Neural crest cell (in vitro differentiated cells): ENCODE measurements around the gene DCC. TPM values are rescaled to one million over a fixed set of nuclear protein-coding genes. Genes with fewer than 3 reads are reported as not detected.

ENCODE experiments used
- DNase-seq: peaks from one replicate; pipeline ENCODE4 v3.0.0; 2021; ENCODE audit warnings: low read depth, mixed read lengths, low spot score
- H3K27ac Mint-ChIP-seq: one replicate; pipeline ENCODE4 v1.8.0; 2021; ENCODE audit warnings: mild to moderate bottlenecking, mixed read lengths; ENCODE audit not compliant: unreplicated experiment
- H3K27me3 Mint-ChIP-seq: 2 replicates; pipeline ENCODE4 v1.8.0; 2021; ENCODE audit warnings: low read depth, mild to moderate bottlenecking, mixed read lengths
- H3K36me3 Mint-ChIP-seq: 2 replicates; pipeline ENCODE4 v1.8.0; 2021; ENCODE audit warnings: low read depth, mild to moderate bottlenecking, mixed read lengths
- H3K4me1 Mint-ChIP-seq: 2 replicates; pipeline ENCODE4 v1.8.0; 2021; ENCODE audit warnings: mixed read lengths
- H3K4me3 Mint-ChIP-seq: one replicate; pipeline ENCODE4 v1.8.0; 2021; ENCODE audit warnings: mild to moderate bottlenecking, mixed read lengths
- H3K9me3 Mint-ChIP-seq: 2 replicates; pipeline ENCODE4 v1.8.0; 2021; ENCODE audit warnings: mixed read lengths
- CTCF ChIP-seq: fragments of 200-600 bp; sonication (generic); conservative IDR thresholded peaks from 2 replicates; pipeline ENCODE4 v1.5.0; 2021; ENCODE audit warnings: antibody characterized with exemption, mild to moderate bottlenecking
- total RNA-seq: library from RNA; stranded (reverse); gene quantifications from 2 replicates; pipeline ENCODE4 v1.2.1, GENCODE V29; 2021

Gene DCC
- total RNA-seq, 1 donor from 2014 or later: 10.1 TPM

DNA sequence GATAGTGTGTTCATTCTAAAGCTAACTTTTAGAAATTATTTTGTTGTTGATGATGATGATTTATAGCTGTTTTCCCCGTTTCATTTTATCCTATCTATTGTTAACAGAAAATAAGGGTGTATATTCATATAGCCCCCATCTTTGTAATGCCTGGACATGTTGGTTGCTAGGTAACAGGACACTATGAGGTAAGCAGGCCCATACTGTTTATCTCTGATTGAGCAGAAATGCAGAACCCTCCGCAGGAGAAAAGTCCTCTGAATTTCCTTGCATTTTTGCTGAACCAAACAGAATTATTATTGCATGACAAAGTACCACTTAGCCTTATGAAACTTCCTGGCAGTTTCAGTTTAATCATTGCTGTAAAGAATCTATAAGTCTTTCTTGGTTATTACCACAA, 339.4 kb downstream of the DCC start:
- H3K36me3 Mint-ChIP-seq: peaks cover 3% of the 10 kb centered on the region
- H3K27ac Mint-ChIP-seq: no peak overlapping the region
- H3K27me3 Mint-ChIP-seq: no peaks in the 10 kb centered on the region
- H3K4me1 Mint-ChIP-seq: peaks cover 47% of the 10 kb centered on the region
- TF ChIP-seq CTCF: no peak
- H3K9me3 Mint-ChIP-seq: peaks cover 8% of the 10 kb centered on the region
- DNase-seq: no peak
- H3K4me3 Mint-ChIP-seq: no peak overlapping the region

GRCh38 chr18:52682260-52682659, 342.3 kb downstream of the DCC start:
- Mint-ChIP-seq H3K4me1 (peaks cover 34% of the 10 kb centered on the region), H3K27ac (no peak overlapping the region)
- TF ChIP-seq CTCF: no peak

GRCh38 chr18:52685316-52685715, 345.3 kb downstream of the DCC start:
- TF ChIP-seq CTCF: no peak
- Mint-ChIP-seq H3K4me1 (peaks cover 14% of the 10 kb centered on the region), H3K27me3 (no peaks in the 10 kb centered on the region), H3K4me3 (no peak overlapping the region), H3K9me3 (peaks cover 4% of the 10 kb centered on the region), H3K36me3 (no peaks in the 10 kb centered on the region), H3K27ac (no peak overlapping the region)
- DNase-seq: no peak

More at GRCh38 chr18:52682260-52682659, 342.3 kb downstream of the DCC start:
- Mint-ChIP-seq H3K36me3 (no peaks in the 10 kb centered on the region), H3K4me3 (no peak overlapping the region), H3K27me3 (no peaks in the 10 kb centered on the region), H3K9me3 (peaks cover 4% of the 10 kb centered on the region)
- no peak for DNase-seq

DNA sequence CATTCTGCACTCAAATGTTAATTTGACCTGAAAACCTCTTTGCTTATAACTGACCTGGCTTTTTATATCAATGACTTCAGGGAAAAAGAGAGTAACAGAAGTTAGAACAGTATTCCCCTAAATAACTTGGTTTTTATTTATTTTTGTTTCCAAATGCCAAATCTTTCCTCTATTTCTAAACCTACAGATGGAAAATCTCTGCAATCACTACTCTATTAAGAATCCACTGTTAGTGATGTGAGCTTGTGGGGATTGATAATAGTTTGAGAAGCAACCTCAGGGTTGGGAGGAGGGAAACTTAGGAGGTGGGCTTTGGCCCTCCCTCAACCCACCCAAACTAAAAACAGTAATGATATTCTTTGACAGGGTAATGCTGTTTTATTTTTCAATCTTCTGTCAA, 351.8 kb downstream of the DCC start:
- no peaks in the 10 kb centered on the region for H3K4me1 Mint-ChIP-seq
- H3K36me3 Mint-ChIP-seq: no peaks in the 10 kb centered on the region
- no peak for TF ChIP-seq CTCF
- H3K27ac Mint-ChIP-seq: peak overlapping the region; percentile 8
- H3K27me3 Mint-ChIP-seq: peaks cover 5% of the 10 kb centered on the region
- H3K9me3 Mint-ChIP-seq: peaks cover 2% of the 10 kb centered on the region
- H3K4me3 Mint-ChIP-seq: no peak overlapping the region
- DNase-seq: no peak

- Mint-ChIP-seq H3K9me3 (no peaks in the 10 kb centered on the region), H3K4me1 (no peaks in the 10 kb centered on the region), H3K27ac (no peak overlapping the region), H3K36me3 (no peaks in the 10 kb centered on the region), H3K4me3 (no peak overlapping the region), H3K27me3 (peaks cover 9% of the 10 kb centered on the region)
- peak; percentile 28 for DNase-seq
- peak; percentile 68 for TF ChIP-seq CTCF
These were observed 354.8 kb downstream of the DCC start for GRCh38 chr18:52694804-52695203.

DNA sequence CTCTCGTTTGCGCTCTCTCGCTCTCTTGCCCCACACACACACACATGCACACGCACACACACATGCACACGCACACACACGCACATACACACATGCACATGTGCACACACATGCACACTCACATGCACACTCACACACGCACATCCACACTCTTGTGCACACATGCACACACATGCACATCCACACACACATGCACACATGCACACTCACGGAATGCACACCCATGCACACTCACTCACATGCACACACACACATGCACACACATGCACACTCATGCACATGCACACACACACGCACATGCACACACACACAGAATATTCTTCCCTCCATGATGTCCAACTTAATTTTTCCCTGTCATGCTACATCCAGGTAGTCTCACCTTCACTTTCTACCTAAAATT, 360.1 kb downstream of the DCC start:
- Mint-ChIP-seq H3K27me3 (peaks cover 11% of the 10 kb centered on the region), H3K27ac (no peak overlapping the region), H3K4me1 (peaks cover 6% of the 10 kb centered on the region), H3K4me3 (no peak overlapping the region), H3K36me3 (peaks cover 4% of the 10 kb centered on the region), H3K9me3 (peaks cover 6% of the 10 kb centered on the region)
- TF ChIP-seq CTCF: no peak
- no peak for DNase-seq
